K562 (cell line): Measurements from ENCODE around the gene DNAH8. TPM values are rescaled to one million over a fixed set of nuclear protein-coding genes. Genes with fewer than 3 reads are reported as not detected.

ENCODE experiments used
- ATAC-seq: fragments of 200-7000 bp; cut with Tn5 transposase; 3 replicates; pipeline ENCODE4 v1.9.1; 2020; ENCODE audit warnings: moderate library complexity
- BruUV-seq: library from RNA; stranded (reverse); fragments of 400-500 nt; replicated peaks from 2 replicates; lab custom pipeline; 2021; lab: Mats Ljungman, UMichigan
- CTCF ChIA-PET: fragments of 300-600 bp; formaldehyde crosslinking; extraction: SDS; loops from one replicate; lab custom pipeline; 2021; ENCODE audit warnings: low intra/inter-chr PET ratio; lab: Yijun Ruan, JAX
- POLR2A ChIA-PET: fragments of 300-600, 350-650 bp; sonication (Branson Sonifier 250); formaldehyde crosslinking; extraction: SDS; loops from one replicate; lab custom pipeline; 2021; ENCODE audit warnings: antibody characterized with exemption, inconsistent platforms; lab: Yijun Ruan, JAX
- DNase-seq, 4 experiments: peaks; one replicate each; pipeline versions ENCODE4 v3.0.0 to v3.0.0-alpha.2; 2011 to 2018; ENCODE audit warnings: low spot score in 3 of 4, mixed read lengths in 3 of 4; ENCODE audit errors: extremely low read depth in 1 of 4
- FAIRE-seq: peaks from 2 replicates; lab custom pipeline; 2011; peaks lifted over from hg19 to GRCh38; lab: Jason Lieb, UNC
- H2AFZ ChIP-seq: 2 replicates; pipeline ENCODE4 v1.6.0; 2011; ENCODE audit warnings: low read depth, low read length, control low read depth, inconsistent platforms
- H3K27ac ChIP-seq: fragments of 200-600 bp; 3 replicates; pipeline ENCODE4 v1.8.0; 2011; ENCODE audit warnings: low read depth, mild to moderate bottlenecking, control low read depth, inconsistent platforms, low read length, moderate library complexity, mixed read lengths; ENCODE audit errors: extremely low read depth
- H3K27me3 ChIP-seq, 2 experiments: fragments of 300-600 bp in 1 of 2; 2 replicates in 1 of 2; 3 replicates in 1 of 2; pipeline versions ENCODE4 v1.6.0 to v1.8.0; 2011; ENCODE audit warnings: inconsistent platforms in 2 of 2, low read length in 2 of 2, mild to moderate bottlenecking in 1 of 2, mixed read lengths in 1 of 2, moderate library complexity in 1 of 2; ENCODE audit not compliant: control insufficient read depth in 2 of 2, insufficient read depth in 2 of 2
- H3K36me3 ChIP-seq: fragments of 300-600 bp; 3 replicates; pipeline ENCODE4 v1.8.0; 2011; ENCODE audit warnings: mild to moderate bottlenecking, low read length, inconsistent platforms; ENCODE audit not compliant: control insufficient read depth, insufficient read depth
- H3K4me1 ChIP-seq, 2 experiments: fragments of 200-600 bp in 1 of 2; replicated peaks in 1 of 2; 2 replicates in 1 of 2; 3 replicates in 1 of 2; pipeline versions ENCODE4 v1.5.1 to v1.8.0; 2011; ENCODE audit warnings: inconsistent platforms in 2 of 2, low read length in 2 of 2, mild to moderate bottlenecking in 1 of 2, mixed read lengths in 1 of 2, moderate library complexity in 1 of 2; ENCODE audit not compliant: control insufficient read depth in 2 of 2, insufficient read depth in 2 of 2
- H3K4me2 ChIP-seq: 2 replicates; pipeline ENCODE4 v1.6.1; 2011; ENCODE audit warnings: low read length, control low read depth, inconsistent platforms, mixed read lengths; ENCODE audit not compliant: insufficient read depth
- H3K4me3 ChIP-seq: fragments of 200-600 bp; sonication (generic), shearing (Covaris generic); 2 replicates; pipeline ENCODE4 v1.5.1; 2016; ENCODE audit warnings: control low read depth, inconsistent platforms
- H3K79me2 ChIP-seq: fragments of 200-600 bp; 3 replicates; pipeline ENCODE4 v1.8.0; 2011; ENCODE audit warnings: low read length, inconsistent platforms; ENCODE audit not compliant: control insufficient read depth, insufficient read depth
- H3K9ac ChIP-seq, 2 experiments: 2 replicates each; pipeline versions ENCODE4 v1.6.0 to v1.6.1; 2011; ENCODE audit warnings: low read depth in 2 of 2, low read length in 2 of 2, control low read depth in 1 of 2, inconsistent platforms in 1 of 2, mild to moderate bottlenecking in 1 of 2, mixed read lengths in 1 of 2; ENCODE audit not compliant: insufficient read depth in 1 of 2
- H3K9me1 ChIP-seq: one replicate; pipeline ENCODE4 v1.6.0; 2011; ENCODE audit warnings: inconsistent platforms, mild to moderate bottlenecking, low read length, moderate library complexity; ENCODE audit not compliant: control insufficient read depth, insufficient read depth
- H3K9me3 ChIP-seq: replicated peaks from 2 replicates; pipeline ENCODE4 v1.5.1; 2011; ENCODE audit warnings: low read depth, low read length, inconsistent platforms; ENCODE audit not compliant: control insufficient read depth, insufficient read depth
- H4K20me1 ChIP-seq: replicated peaks from 2 replicates; pipeline ENCODE4 v1.6.1; 2011; ENCODE audit warnings: low read length, inconsistent platforms, mixed read lengths; ENCODE audit not compliant: control insufficient read depth, insufficient read depth
- HMG20B ChIP-seq: fragments of 250-450 bp; sonication (Bioruptor Pico); IDR thresholded peaks from 2 replicates; pipeline ENCODE4 v1.5.0; 2021; ENCODE audit warnings: mild to moderate bottlenecking
- MAFF ChIP-seq: IDR thresholded peaks from 2 replicates; pipeline ENCODE4 v1.6.1; 2012; ENCODE audit warnings: low read length, improper control_type of control experiment
- MAFG ChIP-seq: fragments of 450-650 bp; conservative IDR thresholded peaks from 2 replicates; pipeline ENCODE4 v1.6.1; 2016; ENCODE audit warnings: missing genetic modification characterization, missing compliant biosample characterization
- SMARCE1 ChIP-seq: fragments of 450-650 bp; IDR thresholded peaks from 2 replicates; pipeline ENCODE4 v1.7.1; 2016; ENCODE audit warnings: mild to moderate bottlenecking
- ZNF316 ChIP-seq: fragments of 450-650 bp; IDR thresholded peaks from 2 replicates; pipeline ENCODE4 v1.6.1; 2016
- WGBS: fragments of 100-300 bp; shearing (Covaris generic); methylation state at CpG from one replicate; pipeline ENCODE4 v1.1.6; 2016; ENCODE audit warnings: low coverage, mixed read lengths; ENCODE audit not compliant: insufficient coverage; ENCODE audit errors: missing lambda C conversion rate; 5-methylcytosine and 5-hydroxymethylcytosine counted together
- in situ Hi-C: fragments of 300-500 bp; cut with MboI; formaldehyde crosslinking; loops from 4 replicates; pipeline ENCODE4 v1.15.0; 2018; ENCODE audit warnings: inconsistent platforms, mixed read lengths
- intact Hi-C: fragments of 100-400 bp; cut with micrococcal nuclease; formaldehyde crosslinking; loops from 2 replicates; pipeline ENCODE4 v1.14.2; 2022
- polyA plus RNA-seq, 8 experiments: library from polyadenylated mRNA; depleted of rRNA in 4 of 8; stranded (reverse) in 5 of 8; unstranded in 3 of 8; fragments of >200 nt; fragmentation: Nextera tagmentation in 2 of 8; fragmentation: Illumina TruSeq in 1 of 8; extraction: Ambion mirVana in 2 of 8; extraction: Trizol in 1 of 8; gene quantifications; 2 replicates each; pipeline versions ENCODE4 v1.2.1 to v1.2.3, GENCODE V29; 2011 to 2014; ENCODE audit warnings: inconsistent platforms in 1 of 8, missing spikeins in 1 of 8
- total RNA-seq, 7 experiments: library from RNA; depleted of rRNA in 6 of 7; stranded (reverse); fragments of >200 nt in 6 of 7; fragmentation: Illumina TruSeq in 2 of 7; extraction: Trizol in 2 of 7; gene quantifications; 2 replicates each; pipeline versions ENCODE4 v1.2.1 to v1.2.3, GENCODE V29; 2011 to 2021; ENCODE audit warnings: low replicate concordance in 1 of 7

DNAH8 gene
- total and polyA plus RNA-seq, 9 of the 15 experiments (the other 6 are each of a cell fraction or from before 2014, with no cell fraction given) = 1.2 to 4.2 (median 2.9) TPM

GRCh38 chr6:38728203-38728602 lies 13.1 kb downstream of the DNAH8 start:
- WGBS = 44% methylated on average over 1 of the region's 1 CpG
- H3K27me3 ChIP-seq = no peaks in the 10 kb centered on the region
- H3K36me3 ChIP-seq = no peaks in the 10 kb centered on the region; the same call in 2 of the 3 replicates
- H3K4me1 ChIP-seq = peaks cover 0 to 8% of the 10 kb centered on the region in 2 experiments; a peak in 2 of 5 replicates
- intact Hi-C loops = no loop called here
- no TSS peak for BruUV-seq
- H3K79me2 ChIP-seq = peaks cover 19% of the 10 kb centered on the region
- POLR2A ChIA-PET = interaction anchor here (0.6 to 1.5 kb wide), 2 partner anchors 17 to 169 kb away, joined by 3 read pairs; no protein-coding TSS in a partner anchor
- H3K27ac ChIP-seq = no peak overlapping the region
- DNase-seq (no peak), ATAC-seq (no peak)
- H4K20me1 ChIP-seq = no peaks in the 10 kb centered on the region
- H3K9me1 ChIP-seq = no peaks in the 10 kb centered on the region
- H3K9ac ChIP-seq = no peak overlapping the region
- H3K4me2 ChIP-seq = no peak overlapping the region
- no peak overlapping the region for H2AFZ ChIP-seq
- peak; percentile 26; the same call in 1 of the 2 replicates for TF ChIP-seq MAFG (tag)
- peak; percentile 16; the same call in 1 of the 2 replicates for TF ChIP-seq MAFF
- no peak for TF ChIP-seq HMG20B (CRISPR knock-in tag)
- TF ChIP-seq ZNF316 = peak; percentile 36
- TF ChIP-seq, all 486 proteins: peak for 3
- no peak for FAIRE-seq
- H3K4me3 ChIP-seq = no peak overlapping the region
- in situ Hi-C loops = no loop called here
- no peaks in the 10 kb centered on the region for H3K9me3 ChIP-seq
- CTCF ChIA-PET = no interaction called here

- H4K20me1 ChIP-seq = no peaks in the 10 kb centered on the region
- H3K9me1 ChIP-seq = no peaks in the 10 kb centered on the region
- H3K4me3 ChIP-seq = no peak overlapping the region
- peaks cover 0 to 5% of the 10 kb centered on the region in 2 experiments; a peak in 2 of 5 replicates for H3K4me1 ChIP-seq
- in situ Hi-C loops = no loop called here
- TF ChIP-seq SMARCE1 = no peak
- H3K9ac ChIP-seq = no peak overlapping the region
- FAIRE-seq = no peak
- no peak overlapping the region for H3K27ac ChIP-seq
- 0 out of 3 replicates have a peak, but pooled peaks cover 6% of the 10 kb centered on the region for H3K79me2 ChIP-seq
- BruUV-seq = no TSS peak
- H3K4me2 ChIP-seq = no peak overlapping the region
- H3K9me3 ChIP-seq = no peaks in the 10 kb centered on the region
- H3K27me3 ChIP-seq = no peaks in the 10 kb centered on the region
- H2AFZ ChIP-seq = no peak overlapping the region
- intact Hi-C loops = no loop called here
- no peak for ATAC-seq
- no peak for DNase-seq
- ChIA-PET CTCF (no interaction called here), POLR2A (interaction anchor here (1.0 kb wide), 1 partner anchor 23 kb away, joined by 3 read pairs; no protein-coding TSS in a partner anchor)
- 30% methylated on average over 4 of the region's 4 CpGs for WGBS
- no peaks in the 10 kb centered on the region for H3K36me3 ChIP-seq
Measured at GRCh38 chr6:38730140-38730862, 15.2 kb downstream of the DNAH8 start.
